Measurements from ENCODE around the gene CORO6. TPM values are rescaled to one million over a fixed set of nuclear protein-coding genes. Genes with fewer than 3 reads are reported as not detected.

The CORO6 gene
- total and polyA plus RNA-seq, 2 of the 13 experiments (the other 11 are each of a cell fraction or from before 2014, with no cell fraction given): 0.42 to 0.82 TPM

- TF ChIP-seq ZBTB49 (CRISPR knock-in tag; IDR thresholded peaks at IDR 0.05; ENCODE audit: borderline replicate concordance): no peak
- no peak for TF ChIP-seq IKZF1 (IDR thresholded peaks at IDR 0.05)
- TF ChIP-seq RELA (CRISPR knock-in tag; IDR thresholded peaks at IDR 0.05): no peak
- TF ChIP-seq ZNF326 (CRISPR knock-in tag; IDR thresholded peaks at IDR 0.05; ENCODE audit: borderline replicate concordance): no peak
- TF ChIP-seq ZSCAN25 (CRISPR knock-in tag; IDR thresholded peaks at IDR 0.05): 0 out of 2 replicates have a peak, but pooled peaks have one; percentile 52
- no peak for TF ChIP-seq ZNF383 (CRISPR knock-in tag; IDR thresholded peaks at IDR 0.05; ENCODE audit: borderline replicate concordance)
- no peak for TF ChIP-seq SIN3A (IDR thresholded peaks at IDR 0.05; ENCODE audit: borderline replicate concordance, low read depth, low read length)
- TF ChIP-seq TARDBP (CRISPR knock-in tag; IDR thresholded peaks at IDR 0.05): peak; percentile 44; the same call in 1 of the 2 replicates
- 0 out of 2 replicates have a peak, but pooled peaks have one; percentile 19 for TF ChIP-seq PITX1 (CRISPR knock-in tag; IDR thresholded peaks at IDR 0.05)
- TF ChIP-seq GRHL1 (CRISPR knock-in tag; conservative IDR thresholded peaks at IDR 0.05): no peak
- no peak for TF ChIP-seq GTF3A (CRISPR knock-in tag; conservative IDR thresholded peaks at IDR 0.05)
- peak; percentile 54; the same call in 1 of the 2 replicates for TF ChIP-seq ZNF563 (CRISPR knock-in tag; IDR thresholded peaks at IDR 0.05)
- TF ChIP-seq ZNF546 (CRISPR knock-in tag; conservative IDR thresholded peaks at IDR 0.05): 0 out of 2 replicates have a peak, but pooled peaks have one; percentile 16
- peak; percentile 58; the same call in 1 of the 2 replicates for TF ChIP-seq SNAPC4 (CRISPR knock-in tag; IDR thresholded peaks at IDR 0.05)
- TF ChIP-seq SATB2 (CRISPR knock-in tag; IDR thresholded peaks at IDR 0.05): no peak
- TF ChIP-seq POLR2A (IDR thresholded peaks at IDR 0.05; ENCODE audit: insufficient read depth in 1 of 2, low read depth in 2 of 2, low read length in 2 of 2): no peak
- TF ChIP-seq ZNF605 (CRISPR knock-in tag; IDR thresholded peaks at IDR 0.05): peak; percentile 71
- peak; percentile 56; the same call in 1 of the 2 replicates for TF ChIP-seq HNF1B (CRISPR knock-in tag; IDR thresholded peaks at IDR 0.05)
These were observed 56.9 kb downstream of the CORO6 start (continued) for GRCh38 chr17:29565643-29566472.
